Activated CD8-positive, alpha-beta memory T cell treated with anti-CD3 and anti-CD28 coated beads, Interleukin-2, amount 50 U/mL, for 48 hours (primary cell): ENCODE measurements around the gene SUPT3H.
"Not testable (repeated sequence)": the region's sequence is repeated elsewhere in the genome, so short reads cannot be mapped to it uniquely, and the experiment has no call there.

ENCODE experiments used
- DNase-seq: peaks from one replicate; pipeline ENCODE4 v3.0.0-alpha.2; 2020

The SUPT3H gene

GRCh38 chr6:45169815-45170214, 207.9 kb downstream of the SUPT3H start:
- no peak for DNase-seq

- DNase-seq: no peak
Measured at GRCh38 chr6:45163952-45164766, 213.6 kb downstream of the SUPT3H start.

GRCh38 chr6:45160305-45160704, 217.4 kb downstream of the SUPT3H start:
- DNase-seq: no peak

GRCh38 chr6:45156075-45156474, 221.7 kb downstream of the SUPT3H start:
- DNase-seq: no peak

- DNase-seq: no peak
Measured at GRCh38 chr6:45155341-45155894, 222.3 kb downstream of the SUPT3H start.

GRCh38 chr6:45154679-45155078, 223.1 kb downstream of the SUPT3H start:
- no peak for DNase-seq

- DNase-seq: no peak
Measured at GRCh38 chr6:45148711-45149341, 228.9 kb downstream of the SUPT3H start.

- no peak for DNase-seq
Measured at GRCh38 chr6:45148278-45148677, 229.5 kb downstream of the SUPT3H start.

GRCh38 chr6:45145658-45146057, 232.1 kb downstream of the SUPT3H start:
- not testable (repeated sequence) for DNase-seq

- no peak for DNase-seq
Measured at GRCh38 chr6:45138765-45139164, 239.0 kb downstream of the SUPT3H start.

- no peak for DNase-seq
Measured at GRCh38 chr6:45136495-45136894, 241.2 kb downstream of the SUPT3H start.

- no peak for DNase-seq
Measured at GRCh38 chr6:45132658-45133294, 245.0 kb downstream of the SUPT3H start.

GRCh38 chr6:45132059-45132458, 245.7 kb downstream of the SUPT3H start:
- DNase-seq: no peak

- no peak for DNase-seq
Measured at GRCh38 chr6:45129051-45129450, 248.7 kb downstream of the SUPT3H start.

- no peak for DNase-seq
Measured at GRCh38 chr6:45127185-45127584, 250.5 kb downstream of the SUPT3H start.

- DNase-seq: no peak
Measured at GRCh38 chr6:45126033-45126432, 251.7 kb downstream of the SUPT3H start.

GRCh38 chr6:45123023-45123422, 254.7 kb downstream of the SUPT3H start:
- no peak for DNase-seq

- no peak for DNase-seq
Measured at GRCh38 chr6:45118754-45119153, 259.0 kb downstream of the SUPT3H start.

GRCh38 chr6:45116714-45117410, 260.9 kb downstream of the SUPT3H start:
- no peak for DNase-seq

- no peak for DNase-seq
Measured at GRCh38 chr6:45115696-45116095, 262.0 kb downstream of the SUPT3H start.

GRCh38 chr6:45112711-45113110, 265.0 kb downstream of the SUPT3H start:
- no peak for DNase-seq

GRCh38 chr6:45109551-45109950, 268.2 kb downstream of the SUPT3H start:
- DNase-seq: no peak
